ENCODE results near the gene LIMCH1.
"Not testable (repeated sequence)": the region's sequence is repeated elsewhere in the genome, so short reads cannot be mapped to it uniquely, and the experiment has no call there.

LIMCH1 gene

DNA sequence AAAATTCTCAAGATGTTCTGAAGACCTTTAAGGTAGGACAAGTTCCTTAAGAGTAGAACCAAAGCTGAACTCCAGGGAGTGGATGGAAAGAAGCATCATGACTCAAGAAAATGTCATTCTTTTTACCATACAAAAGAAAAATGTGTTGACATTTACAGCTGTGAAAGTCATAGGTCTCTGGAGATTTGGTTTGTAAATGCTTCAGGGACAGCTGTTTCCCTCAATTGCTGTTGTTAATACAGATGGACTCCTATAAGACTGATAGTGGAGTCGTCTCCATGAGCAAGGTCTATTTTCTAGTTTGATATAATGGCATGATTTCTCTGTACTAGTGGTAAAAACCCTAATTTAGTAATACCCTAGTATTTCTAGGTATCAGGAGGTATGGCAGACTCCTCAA is 108.9 kb downstream of the LIMCH1 start:
- no peak for DNase-seq

DNA sequence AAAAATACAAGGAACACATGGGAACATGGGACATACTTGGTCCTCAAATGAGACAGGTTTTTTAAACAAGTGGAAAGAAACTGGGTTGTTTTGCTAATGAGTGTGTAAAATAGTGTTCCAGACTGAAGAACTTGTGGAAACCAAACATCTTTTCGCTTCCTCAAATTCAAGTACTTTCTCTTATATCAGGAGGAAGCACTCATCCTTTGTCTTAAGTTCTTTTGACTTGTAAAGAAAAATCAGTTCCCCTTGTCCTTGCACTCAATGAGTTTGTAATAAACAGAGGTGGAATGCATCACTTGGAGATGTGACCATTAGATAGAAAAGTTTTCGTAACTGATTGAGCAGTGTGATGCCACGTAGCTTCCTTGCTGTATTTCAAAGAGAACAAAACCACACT is 109.4 kb downstream of the LIMCH1 start:
- DNase-seq, result no peak

DNA sequence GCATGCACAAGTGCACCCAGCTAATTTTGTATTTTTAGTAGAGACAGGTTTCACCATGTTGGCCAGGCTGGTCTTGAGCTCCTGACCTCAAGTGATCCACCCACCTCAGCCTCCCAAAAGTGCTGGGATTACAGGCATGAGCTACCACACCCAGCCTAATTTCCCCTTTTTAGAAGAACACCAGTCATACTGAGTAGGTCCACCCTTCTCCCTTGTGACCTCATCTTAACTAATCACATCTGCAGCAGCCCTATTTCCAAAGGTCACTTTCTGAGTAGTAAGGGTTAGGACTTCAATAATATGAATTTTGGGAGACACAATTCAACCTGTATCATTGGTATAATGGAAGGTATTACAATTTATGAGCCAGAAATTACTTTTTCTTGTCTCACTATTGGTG is 113.2 kb downstream of the LIMCH1 start:
- not testable (repeated sequence) for DNase-seq

DNA sequence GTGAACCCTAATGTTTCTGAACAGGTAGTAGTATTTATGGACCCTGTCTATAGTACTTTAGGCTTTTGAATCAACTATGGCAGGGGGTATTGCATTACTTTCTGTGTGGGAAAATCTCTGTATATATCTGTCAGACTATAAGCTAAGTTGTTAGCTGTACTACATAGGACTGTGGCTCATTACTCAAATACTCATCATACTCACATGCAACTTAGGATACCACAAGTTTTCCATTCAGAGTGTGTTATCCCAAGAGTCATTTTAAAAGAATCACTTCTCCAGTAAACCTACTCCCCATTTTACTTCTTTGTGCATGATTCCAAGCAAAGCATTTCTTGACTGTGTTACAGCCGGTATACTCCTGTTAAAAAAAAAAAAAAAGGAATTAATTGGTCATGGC is 115.0 kb downstream of the LIMCH1 start:
- no peak for DNase-seq

DNA sequence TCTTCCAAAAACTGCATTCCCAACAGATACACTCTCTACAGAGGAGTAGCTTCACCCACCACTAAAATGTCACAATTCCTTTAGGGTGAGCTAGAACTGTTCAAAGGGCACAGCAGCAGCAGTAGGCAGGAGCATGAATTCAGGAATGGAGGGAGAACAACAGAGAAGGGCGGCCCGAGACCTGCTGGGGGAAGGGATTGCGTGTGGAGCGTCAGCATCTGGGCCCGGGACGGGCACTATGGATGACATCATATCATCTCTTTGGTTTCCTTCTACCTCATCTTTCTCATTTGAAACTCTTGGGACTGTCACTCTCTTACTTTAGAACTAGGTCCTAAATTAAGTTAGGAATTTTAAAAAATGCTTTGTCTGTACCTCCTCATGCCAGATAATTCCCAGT is 115.6 kb downstream of the LIMCH1 start:
- no peak for DNase-seq

DNA sequence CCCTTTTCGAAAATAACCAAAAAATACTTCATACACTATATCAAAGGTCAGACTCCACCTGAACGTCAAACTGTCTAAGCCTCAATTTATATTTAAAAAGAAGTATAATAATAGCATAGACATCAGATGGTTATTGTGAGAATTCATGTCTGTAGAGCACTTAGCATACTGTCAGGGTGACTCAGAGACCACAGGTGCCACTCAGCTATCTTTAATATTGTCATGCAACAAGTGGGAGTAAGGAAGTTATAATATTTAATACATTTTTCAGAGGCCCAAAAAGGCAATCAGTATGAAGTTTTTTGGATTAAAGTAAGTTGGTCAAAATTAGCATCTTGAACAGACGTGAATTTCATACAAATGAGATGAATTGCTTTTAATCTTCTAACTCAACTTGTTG is 117.2 kb downstream of the LIMCH1 start:
- no peak for DNase-seq

DNA sequence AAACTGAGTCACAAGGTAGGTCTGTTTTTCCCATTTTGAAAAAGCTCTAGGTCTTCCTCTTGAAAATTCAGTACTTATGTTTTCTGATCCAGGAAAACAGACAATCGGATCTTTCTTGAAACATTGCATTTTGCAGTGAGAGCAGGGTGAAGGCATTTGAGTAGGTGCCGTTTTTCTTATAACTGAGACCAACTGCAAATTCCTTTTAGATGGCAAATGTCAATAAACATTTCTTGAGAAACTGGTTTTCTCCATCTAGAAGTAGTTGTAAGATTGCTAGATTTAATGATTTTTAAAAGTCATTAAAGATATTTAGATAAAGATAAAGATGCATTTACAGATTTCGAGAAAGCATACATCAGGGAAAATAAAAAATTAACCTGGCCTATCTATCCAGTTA is 118.1 kb downstream of the LIMCH1 start:
- no peak for DNase-seq

DNA sequence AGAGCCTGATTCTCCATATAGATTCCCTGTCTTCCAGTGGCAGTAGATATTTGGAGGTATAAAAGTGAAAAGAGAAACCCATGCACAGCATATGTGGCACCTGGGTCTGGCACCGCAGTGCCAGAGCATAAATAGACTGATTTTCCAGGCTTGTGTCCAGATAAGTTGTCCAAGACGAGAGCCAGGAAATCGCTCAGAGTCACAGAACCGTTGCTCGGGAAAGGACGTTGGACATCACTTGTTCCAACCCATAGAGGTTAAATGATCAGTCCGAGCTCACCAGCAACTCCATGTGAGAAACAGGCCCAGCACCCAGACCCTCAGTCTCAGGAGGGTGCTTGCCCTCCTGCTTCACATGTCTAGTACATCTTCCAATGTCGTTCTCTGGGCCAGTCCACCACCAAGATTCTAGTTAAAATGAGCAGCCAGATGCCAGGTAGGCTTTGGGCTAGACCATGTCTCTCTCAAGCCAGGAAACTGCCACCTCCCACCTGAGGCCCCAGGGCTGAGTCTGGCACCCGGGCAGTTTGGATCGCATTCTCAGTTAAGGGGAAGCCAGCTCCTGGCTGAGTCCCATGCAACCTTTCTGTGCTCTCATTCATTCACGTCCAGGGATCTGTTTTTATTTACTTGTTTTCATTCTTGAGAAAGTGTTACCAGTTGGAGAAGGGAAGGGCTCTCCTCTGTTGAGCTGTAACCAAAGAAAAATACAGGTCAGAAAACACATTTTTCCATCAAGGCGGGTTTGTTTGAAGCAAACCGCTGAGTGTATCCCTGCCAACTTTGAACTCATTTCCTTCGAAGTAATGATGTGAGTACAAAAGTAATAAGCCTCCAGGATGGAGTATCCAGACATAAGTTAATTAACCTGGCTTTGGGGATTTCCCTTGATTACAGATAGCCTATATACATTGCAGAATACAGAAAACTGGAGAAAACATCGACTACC is 118.9 kb downstream of the LIMCH1 start:
- no peak for DNase-seq

DNA sequence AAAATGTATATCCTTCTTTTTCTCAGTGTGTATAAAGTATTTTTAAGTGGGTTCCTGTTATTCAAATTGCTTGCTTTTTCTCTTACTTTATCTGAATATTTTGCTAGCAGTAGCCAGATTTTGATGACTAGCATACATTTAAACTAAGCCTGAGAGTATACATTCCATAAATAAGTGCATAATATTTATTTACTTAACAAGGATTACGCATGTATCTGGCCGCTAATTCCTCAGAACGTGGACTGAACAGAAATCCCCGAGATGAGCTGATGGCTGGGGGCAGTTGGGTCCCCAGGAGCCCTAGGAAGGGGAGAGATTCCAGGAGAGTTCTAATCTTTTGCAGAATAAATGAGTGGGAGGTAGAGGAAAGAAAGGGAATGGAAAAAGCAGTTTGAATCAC is 119.6 kb downstream of the LIMCH1 start:
- DNase-seq, result no peak

DNA sequence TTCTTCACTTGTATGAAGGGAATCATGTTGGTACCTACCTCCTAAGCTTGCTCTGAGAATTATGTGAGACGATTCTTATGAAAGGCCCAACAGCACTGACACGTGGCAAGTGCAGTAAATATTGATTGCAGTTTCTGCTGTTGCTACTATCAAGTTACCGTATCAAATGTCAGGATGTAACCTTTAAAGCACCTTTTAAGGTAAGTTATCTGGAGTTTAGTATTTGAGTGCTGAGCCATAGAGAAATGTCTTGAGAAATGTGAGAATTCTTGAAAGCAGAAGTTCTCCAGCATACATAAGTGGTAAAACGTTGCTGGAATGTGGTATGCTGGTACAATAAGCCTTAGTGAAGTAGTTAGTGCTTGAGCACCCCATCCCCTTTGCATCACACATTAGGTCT is 120.2 kb downstream of the LIMCH1 start:
- DNase-seq, result peak; percentile 21

DNA sequence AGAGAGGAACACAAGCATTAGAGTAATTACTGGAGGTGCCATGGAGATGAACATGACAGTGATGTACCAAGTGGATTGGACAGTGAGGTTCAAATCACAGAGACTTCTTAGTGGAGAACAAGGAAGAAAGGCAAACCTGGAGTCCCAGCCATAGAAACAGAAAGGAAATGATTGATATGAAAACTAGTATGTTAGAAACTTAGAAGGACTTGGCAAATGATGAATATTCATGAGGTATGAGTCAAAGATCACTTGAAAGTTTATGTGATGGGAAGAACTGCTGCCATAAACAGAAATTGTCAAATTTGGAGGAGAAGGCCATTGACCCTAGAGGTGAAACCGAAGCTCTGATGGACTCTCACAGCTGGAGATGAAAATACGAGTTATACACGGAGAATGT is 122.4 kb downstream of the LIMCH1 start:
- DNase-seq, result no peak

DNA sequence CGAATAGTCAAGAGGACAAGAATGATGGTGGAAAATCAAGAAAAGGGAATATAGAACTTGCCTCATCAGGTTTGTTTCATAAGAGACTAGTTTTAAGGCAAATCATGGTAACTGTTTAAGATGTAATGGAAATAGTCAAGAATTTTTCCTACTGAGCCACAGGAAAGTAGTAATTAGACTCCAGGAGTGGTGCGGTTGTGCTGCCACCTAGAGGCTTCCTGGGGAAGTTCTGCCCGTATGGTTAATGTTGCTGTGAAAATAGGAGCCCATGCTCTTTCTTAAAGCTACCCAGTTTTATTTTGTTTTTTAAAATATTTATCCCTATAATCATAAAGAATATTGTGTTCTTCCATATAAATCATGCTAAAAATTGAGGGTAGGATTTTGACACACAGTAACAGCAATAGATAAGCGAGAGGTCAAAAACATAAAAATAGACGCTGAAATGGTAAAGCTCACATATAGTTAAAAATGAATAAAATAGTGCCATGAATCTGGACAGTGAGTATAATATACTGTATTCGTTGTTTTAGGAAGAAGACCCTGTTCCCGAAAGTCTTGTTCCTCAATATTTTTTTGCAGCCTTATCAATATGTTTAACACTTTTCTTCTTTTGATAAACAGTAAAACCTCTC is 123.6 kb downstream of the LIMCH1 start:
- peak; percentile 60 for DNase-seq

DNA sequence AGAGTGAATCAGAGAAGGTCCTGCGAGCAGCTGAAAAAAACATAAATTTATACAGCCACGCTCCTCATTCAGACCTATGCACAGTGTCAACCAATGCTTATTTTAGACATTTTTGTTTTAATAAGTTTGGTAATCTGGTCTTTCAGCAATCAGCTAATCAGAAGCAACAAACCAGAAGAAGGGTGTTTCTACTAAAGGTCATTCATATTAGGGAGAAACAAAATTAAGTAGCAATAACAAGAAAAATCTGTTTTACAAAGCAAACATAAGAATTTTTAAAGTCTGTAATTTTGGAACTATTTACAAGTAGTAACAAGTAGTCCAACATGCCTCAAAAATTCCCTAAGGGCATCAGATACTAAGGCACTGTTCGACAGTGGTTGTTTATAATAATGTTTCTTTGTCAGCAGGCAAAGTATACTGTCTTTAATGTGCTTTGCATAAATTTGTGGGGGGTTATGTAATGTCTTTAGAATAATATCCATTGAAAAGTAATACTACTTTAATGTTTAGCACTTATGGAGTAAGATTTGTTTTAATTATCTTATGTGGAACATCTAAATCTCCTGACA is 127.8 kb downstream of the LIMCH1 start:
- no peak for DNase-seq

DNA sequence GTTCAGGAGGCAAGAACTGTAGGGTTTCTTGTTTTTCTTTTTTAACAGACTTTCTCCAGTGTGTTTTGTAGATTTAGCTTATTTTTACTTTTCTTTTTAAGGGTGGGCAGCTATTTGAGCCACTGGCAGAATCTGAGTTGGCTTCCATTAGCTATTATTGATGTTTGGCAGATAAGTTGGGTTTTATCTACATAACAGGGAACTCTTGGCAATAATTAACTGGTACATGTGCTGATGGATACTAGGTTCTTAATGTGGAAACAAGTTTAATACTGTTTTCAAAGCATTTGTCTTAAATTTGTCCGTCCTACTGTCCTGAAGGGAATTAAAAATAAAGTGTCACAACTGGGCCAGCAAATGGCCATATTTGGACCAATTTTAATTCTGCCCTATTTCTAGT is 130.1 kb downstream of the LIMCH1 start:
- DNase-seq, result no peak

DNA sequence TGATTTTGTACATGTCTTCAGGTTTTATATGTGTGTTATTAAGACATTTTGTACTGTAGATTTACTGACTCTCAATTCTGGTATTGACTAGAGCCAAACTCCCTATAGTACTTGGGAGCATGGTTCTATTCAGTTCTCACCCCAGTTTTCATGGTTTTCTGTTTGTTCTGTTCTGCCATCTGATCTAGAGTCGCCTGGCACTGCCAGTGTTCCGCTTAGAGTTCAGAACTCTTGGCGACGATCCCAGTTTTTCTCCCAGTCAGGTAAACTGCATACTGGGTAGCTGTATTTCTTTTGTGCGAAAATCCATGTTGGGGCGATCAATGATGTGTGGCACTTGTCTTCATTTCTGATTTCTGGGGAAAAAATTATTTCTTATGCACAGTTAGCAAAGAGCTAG is 132.6 kb downstream of the LIMCH1 start:
- peak; percentile 64 for DNase-seq

DNA sequence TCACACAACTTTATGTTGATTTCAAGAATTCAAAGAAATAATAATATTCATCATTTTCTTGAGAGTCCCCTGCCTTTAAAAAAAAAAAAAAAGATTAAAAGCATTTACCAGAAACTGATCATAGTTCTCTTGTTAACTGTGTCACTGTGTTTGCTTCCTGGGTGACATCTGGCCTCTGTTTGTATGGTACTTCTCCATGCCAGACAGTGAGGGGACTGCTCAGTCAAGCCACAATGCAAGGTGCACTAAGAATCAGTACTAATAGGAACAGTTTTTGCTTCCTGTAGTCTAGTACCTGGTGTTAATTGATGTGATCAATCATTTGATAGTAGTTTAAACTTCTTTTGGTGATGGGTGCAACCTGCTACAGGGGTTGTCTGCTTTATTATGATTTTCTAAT is 133.0 kb downstream of the LIMCH1 start:
- DNase-seq, result no peak

DNA sequence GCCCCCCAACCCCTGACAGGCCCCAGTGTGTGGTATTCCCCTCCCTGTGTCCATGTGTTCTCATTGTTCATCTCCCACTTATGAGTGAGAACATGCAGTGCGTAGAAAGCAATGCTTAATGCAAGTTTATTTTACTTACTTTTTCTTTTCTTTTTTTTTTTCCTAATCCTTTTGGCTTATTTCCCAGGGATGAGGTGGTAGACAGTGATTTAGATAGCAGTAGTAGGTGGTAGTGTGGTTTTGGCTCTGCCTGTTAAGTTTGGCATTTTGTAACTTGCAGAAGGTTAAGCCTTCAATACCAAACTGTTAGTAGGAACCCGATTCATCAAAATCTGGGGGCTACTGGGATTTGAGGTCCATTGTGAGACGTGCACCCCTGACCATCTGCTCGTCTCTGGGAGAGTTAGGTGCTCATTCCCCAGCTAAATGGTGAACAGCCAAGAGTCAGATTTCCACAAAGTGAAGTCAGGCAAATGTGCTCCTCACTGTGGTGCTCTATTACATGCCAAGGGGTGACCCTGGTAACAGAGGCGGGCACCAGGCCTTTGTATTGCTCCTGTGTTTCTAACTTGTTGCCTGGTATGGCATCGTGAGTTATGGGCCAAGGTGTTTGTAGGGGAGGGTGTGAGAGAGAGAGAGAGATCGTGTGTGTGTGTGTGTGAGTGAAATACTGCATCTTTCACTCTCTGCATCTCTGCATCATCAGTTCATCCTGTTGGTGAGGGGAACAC is 140.3 kb downstream of the LIMCH1 start:
- DNase-seq, result no peak

DNA sequence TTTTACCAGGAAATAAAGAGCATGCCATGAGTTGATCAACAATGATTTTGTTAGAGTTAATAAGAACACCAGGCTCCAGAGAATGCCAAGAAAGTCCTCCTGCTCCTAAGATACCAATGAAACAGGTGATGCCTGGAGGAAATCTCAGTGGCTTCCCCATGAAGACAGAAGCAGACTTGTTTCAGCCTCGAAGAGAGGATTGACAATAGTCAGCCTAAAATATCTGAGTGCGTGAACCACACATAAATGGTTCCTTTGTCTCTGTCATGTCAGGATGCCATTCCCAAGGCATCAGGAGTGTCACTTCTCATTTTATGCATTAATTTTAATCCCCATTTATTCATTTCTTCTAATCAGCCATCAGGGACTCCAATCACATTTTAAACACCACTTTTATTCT is 141.0 kb downstream of the LIMCH1 start:
- DNase-seq, result no peak

DNA sequence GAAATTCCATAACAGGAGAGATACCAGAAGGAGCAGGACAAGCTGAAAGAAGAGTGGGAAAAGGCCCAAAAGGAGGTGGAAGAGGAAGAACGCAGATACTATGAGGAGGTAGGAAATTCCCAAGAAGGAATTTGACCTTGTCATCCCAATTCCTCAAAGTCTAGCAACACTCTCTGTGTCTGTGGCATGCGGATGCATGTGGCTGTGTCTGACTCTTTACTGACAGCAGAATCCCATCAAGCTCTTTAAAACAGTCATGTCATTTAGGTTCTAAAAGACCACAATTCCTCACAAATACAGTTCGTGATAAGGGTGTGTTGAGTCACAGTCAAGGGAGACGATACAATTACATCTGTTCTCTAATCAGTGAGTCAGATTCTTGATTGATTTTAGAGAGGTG is 142.0 kb downstream of the LIMCH1 start:
- no peak for DNase-seq

DNA sequence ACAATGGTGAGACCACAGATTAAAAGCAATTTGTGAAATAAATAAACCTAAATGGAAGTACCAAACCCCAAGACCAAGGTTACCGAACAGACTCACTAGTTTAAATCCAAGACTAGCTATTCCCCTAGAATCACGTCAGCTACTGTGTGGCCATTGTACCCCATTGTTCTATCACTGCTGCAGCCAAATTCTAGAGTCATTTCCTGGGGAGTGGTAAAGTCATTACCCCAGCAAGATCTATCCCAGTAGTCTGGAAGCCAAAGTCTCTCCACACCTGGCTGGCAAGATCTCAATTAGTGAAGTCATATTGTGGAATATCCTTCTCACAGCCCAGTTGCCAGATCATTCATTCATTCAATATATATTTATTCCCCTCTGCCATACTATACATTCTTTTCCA is 143.1 kb downstream of the LIMCH1 start:
- no peak for DNase-seq

DNA sequence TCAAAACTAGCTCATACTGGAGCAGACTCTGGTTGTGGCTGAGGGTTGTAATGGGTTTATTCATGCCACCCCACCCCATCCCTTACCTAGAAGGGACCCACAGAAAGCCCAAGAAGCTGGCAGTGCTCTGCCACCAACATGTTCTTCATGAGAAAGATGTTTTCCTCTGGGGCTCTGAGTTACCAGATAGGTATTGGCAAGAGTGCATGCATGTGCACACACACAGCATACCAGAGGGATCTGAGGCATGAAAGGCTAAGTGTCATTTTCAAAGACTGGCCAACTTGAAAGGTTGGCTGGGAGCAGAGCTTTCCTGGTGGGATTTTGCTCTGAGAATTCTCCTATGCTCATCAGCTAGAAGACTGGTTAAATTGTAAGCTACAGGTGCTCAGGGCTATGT is 145.4 kb downstream of the LIMCH1 start:
- no peak for DNase-seq

DNA sequence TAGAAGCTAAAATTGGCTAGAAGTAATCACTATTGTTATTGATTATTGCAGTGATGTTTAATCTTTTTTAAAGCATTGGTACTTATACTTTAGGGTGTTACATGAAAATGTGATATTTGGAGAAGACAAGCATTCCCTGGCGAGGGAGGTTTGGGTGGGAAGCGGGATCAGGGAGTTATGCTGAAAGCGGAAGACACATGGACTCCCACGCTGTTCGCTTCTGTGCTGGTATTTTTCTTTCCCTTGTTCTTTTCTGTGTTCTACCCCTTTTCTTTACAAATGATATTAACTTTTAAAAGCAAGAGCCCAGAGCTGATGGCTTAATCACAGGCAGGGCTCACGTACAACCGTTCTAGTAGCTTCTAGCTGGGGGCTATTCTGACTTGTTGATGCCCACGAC is 148.9 kb downstream of the LIMCH1 start:
- DNase-seq, result no peak

DNA sequence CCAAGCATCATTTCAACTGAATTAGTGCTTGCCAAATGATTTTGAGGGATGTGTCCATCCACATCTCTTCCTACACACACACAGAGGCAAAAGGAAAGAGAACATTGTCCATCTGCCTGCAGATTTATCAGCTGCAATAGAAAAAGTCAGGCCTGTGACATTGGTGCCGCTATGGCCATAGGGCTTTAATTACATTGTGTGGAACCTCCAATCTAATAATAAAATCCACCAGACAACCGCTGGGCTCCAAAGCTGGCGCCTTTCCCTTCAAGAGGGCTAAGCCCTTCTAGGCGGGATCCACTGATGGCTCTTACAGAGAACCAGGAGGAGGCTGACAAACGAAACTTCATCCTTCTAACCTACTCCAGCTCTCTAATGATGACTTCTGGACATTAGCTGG is 150.0 kb downstream of the LIMCH1 start:
- DNase-seq, result no peak
